DMS79 (cell line): ENCODE data around the gene ACSS3.

ENCODE experiments used
- DNase-seq: peaks from one replicate; lab custom pipeline; 2025; lab: John Stamatoyannopoulos, UW

The ACSS3 gene

GRCh38 chr12:81300454-81300853, 222.6 kb downstream of the ACSS3 start:
- DNase-seq: no peak

- no peak for DNase-seq
Measured at GRCh38 chr12:81303935-81304334, 226.1 kb downstream of the ACSS3 start.
